ENCODE data around the gene MOB3B.

MOB3B gene

GRCh38 chr9:27402626-27403025, 127.0 kb downstream of the MOB3B start:
- no peak for DNase-seq (ENCODE audit: extremely low spot score)
- ChIA-PET CTCF (no interaction called here), POLR2A (no interaction called here)
- TF ChIP-seq PKNOX1 (IDR thresholded peaks at IDR 0.05) = no peak
- TF ChIP-seq NFRKB (IDR thresholded peaks at IDR 0.05) = no peak
- TF ChIP-seq SP1 (IDR thresholded peaks at IDR 0.05) = no peak
- TF ChIP-seq ARNT (IDR thresholded peaks at IDR 0.05) = no peak
- TF ChIP-seq CTBP1 (IDR thresholded peaks at IDR 0.05; ENCODE audit: borderline replicate concordance) = no peak
- TF ChIP-seq SUZ12 (IDR thresholded peaks at IDR 0.05) = no peak
- no peak for TF ChIP-seq BHLHE40 (IDR thresholded peaks at IDR 0.05; ENCODE audit: borderline replicate concordance)
- no peak for TF ChIP-seq ZNF384 (IDR thresholded peaks at IDR 0.05)
- no peak for TF ChIP-seq L3MBTL2 (conservative IDR thresholded peaks at IDR 0.05)
- TF ChIP-seq TARDBP (IDR thresholded peaks at IDR 0.05) = no peak
- TF ChIP-seq FOXM1 (IDR thresholded peaks at IDR 0.05; ENCODE audit: borderline replicate concordance) = no peak
- TF ChIP-seq HDGF (IDR thresholded peaks at IDR 0.05; ENCODE audit: borderline replicate concordance) = no peak
- no peak for TF ChIP-seq ELF4 (IDR thresholded peaks at IDR 0.05)
- no peak for TF ChIP-seq FOXA1 (IDR thresholded peaks at IDR 0.05)
- no peak for TF ChIP-seq LEF1 (IDR thresholded peaks at IDR 0.05; ENCODE audit: borderline replicate concordance)

GRCh38 chr9:27400334-27400880, 129.2 kb downstream of the MOB3B start:
- ChIA-PET CTCF (no interaction called here), POLR2A (no interaction called here)
- DNase-seq (ENCODE audit: extremely low spot score) = no peak
- TF ChIP-seq ARNT (IDR thresholded peaks at IDR 0.05) (no peak), NFRKB (IDR thresholded peaks at IDR 0.05) (no peak), CTBP1 (IDR thresholded peaks at IDR 0.05; ENCODE audit: borderline replicate concordance) (no peak), ELF4 (IDR thresholded peaks at IDR 0.05) (no peak), BHLHE40 (IDR thresholded peaks at IDR 0.05; ENCODE audit: borderline replicate concordance) (no peak), HDGF (IDR thresholded peaks at IDR 0.05; ENCODE audit: borderline replicate concordance) (no peak), SP1 (IDR thresholded peaks at IDR 0.05) (no peak)

GRCh38 chr9:27398982-27399653, 130.5 kb downstream of the MOB3B start:
- no peak for DNase-seq (ENCODE audit: extremely low spot score)
- ChIA-PET POLR2A (no interaction called here), CTCF (no interaction called here)
- TF ChIP-seq ELF4 (IDR thresholded peaks at IDR 0.05) = no peak
- no peak for TF ChIP-seq L3MBTL2 (conservative IDR thresholded peaks at IDR 0.05)
- no peak for TF ChIP-seq PKNOX1 (IDR thresholded peaks at IDR 0.05)
- no peak for TF ChIP-seq BHLHE40 (IDR thresholded peaks at IDR 0.05; ENCODE audit: borderline replicate concordance)
- TF ChIP-seq SUZ12 (IDR thresholded peaks at IDR 0.05) = no peak
- TF ChIP-seq ZNF384 (IDR thresholded peaks at IDR 0.05) = no peak
- TF ChIP-seq FOXK2 (IDR thresholded peaks at IDR 0.05) = no peak
- TF ChIP-seq FOXA1 (IDR thresholded peaks at IDR 0.05) = no peak
- TF ChIP-seq LEF1 (IDR thresholded peaks at IDR 0.05; ENCODE audit: borderline replicate concordance) = no peak
- no peak for TF ChIP-seq SP1 (IDR thresholded peaks at IDR 0.05)
- TF ChIP-seq NFRKB (IDR thresholded peaks at IDR 0.05) = no peak
- TF ChIP-seq CTBP1 (IDR thresholded peaks at IDR 0.05; ENCODE audit: borderline replicate concordance) = no peak
- no peak for TF ChIP-seq ARNT (IDR thresholded peaks at IDR 0.05)
- TF ChIP-seq HDGF (IDR thresholded peaks at IDR 0.05; ENCODE audit: borderline replicate concordance) = no peak
- TF ChIP-seq TARDBP (IDR thresholded peaks at IDR 0.05) = no peak
- no peak for TF ChIP-seq FOXM1 (IDR thresholded peaks at IDR 0.05; ENCODE audit: borderline replicate concordance)

- ChIA-PET POLR2A (no interaction called here), CTCF (no interaction called here)
- TF ChIP-seq PKNOX1 (IDR thresholded peaks at IDR 0.05) (no peak), FOXM1 (IDR thresholded peaks at IDR 0.05; ENCODE audit: borderline replicate concordance) (no peak), HDGF (IDR thresholded peaks at IDR 0.05; ENCODE audit: borderline replicate concordance) (no peak), NFRKB (IDR thresholded peaks at IDR 0.05) (no peak), SUZ12 (IDR thresholded peaks at IDR 0.05) (no peak), FOXK2 (IDR thresholded peaks at IDR 0.05) (no peak), CTBP1 (IDR thresholded peaks at IDR 0.05; ENCODE audit: borderline replicate concordance) (no peak)
- no peak for DNase-seq (ENCODE audit: extremely low spot score)
Observed at GRCh38 chr9:27396495-27396894, 133.1 kb downstream of the MOB3B start.

GRCh38 chr9:27395484-27395921, 134.1 kb downstream of the MOB3B start:
- ChIA-PET POLR2A (no interaction called here), CTCF (no interaction called here)
- no peak for DNase-seq (ENCODE audit: extremely low spot score)
- TF ChIP-seq ELF4 (IDR thresholded peaks at IDR 0.05) = no peak
- TF ChIP-seq FOXA1 (IDR thresholded peaks at IDR 0.05) = no peak
- TF ChIP-seq LEF1 (IDR thresholded peaks at IDR 0.05; ENCODE audit: borderline replicate concordance) = no peak
- no peak for TF ChIP-seq HDGF (IDR thresholded peaks at IDR 0.05; ENCODE audit: borderline replicate concordance)
- TF ChIP-seq SP1 (IDR thresholded peaks at IDR 0.05) = no peak
- TF ChIP-seq FOXK2 (IDR thresholded peaks at IDR 0.05) = no peak
- no peak for TF ChIP-seq SUZ12 (IDR thresholded peaks at IDR 0.05)
- TF ChIP-seq CTBP1 (IDR thresholded peaks at IDR 0.05; ENCODE audit: borderline replicate concordance) = no peak
- TF ChIP-seq ARNT (IDR thresholded peaks at IDR 0.05) = no peak
- TF ChIP-seq ZNF384 (IDR thresholded peaks at IDR 0.05) = no peak
- no peak for TF ChIP-seq L3MBTL2 (conservative IDR thresholded peaks at IDR 0.05)
- no peak for TF ChIP-seq PKNOX1 (IDR thresholded peaks at IDR 0.05)
- TF ChIP-seq BHLHE40 (IDR thresholded peaks at IDR 0.05; ENCODE audit: borderline replicate concordance) = no peak
- no peak for TF ChIP-seq FOXM1 (IDR thresholded peaks at IDR 0.05; ENCODE audit: borderline replicate concordance)
